ENCODE measurements around the gene RAP2B.

The RAP2B gene

DNA sequence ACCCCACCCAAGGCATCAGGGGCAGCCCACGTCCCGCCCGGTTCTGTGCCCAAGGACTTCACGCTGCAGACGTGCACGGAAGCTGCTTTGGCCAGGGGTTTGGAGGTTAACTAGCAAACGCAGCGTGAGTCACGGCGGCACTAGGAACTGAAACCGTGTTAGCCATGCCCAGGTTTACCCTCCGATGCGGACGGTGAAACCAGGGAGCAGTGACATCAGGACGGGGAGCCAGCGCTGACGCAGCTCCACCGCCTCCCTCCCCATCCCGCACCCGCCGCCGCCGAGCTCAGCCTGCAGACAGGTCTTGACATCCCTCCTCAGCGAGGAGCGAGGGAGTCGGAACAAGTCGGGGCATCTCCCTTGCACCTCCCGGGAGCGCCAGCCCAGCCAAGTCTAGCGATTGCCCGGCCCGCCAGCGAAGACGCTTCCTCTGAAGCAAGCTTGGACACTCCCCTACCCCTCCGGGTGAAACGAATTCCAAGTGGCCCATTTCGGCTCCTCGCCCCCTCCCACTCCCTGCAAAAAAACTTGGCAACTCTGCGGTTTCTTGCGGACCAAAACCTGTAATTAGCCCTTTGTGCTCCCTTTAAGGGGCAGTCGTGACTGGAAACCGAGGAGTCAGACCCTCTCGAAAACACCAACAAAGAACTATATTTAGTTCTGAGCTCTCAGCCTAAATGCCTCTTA, 1.4 kb upstream of the RAP2B start:
- peak; percentile 63 for DNase-seq (ENCODE audit: low spot score)

- DNase-seq (ENCODE audit: low spot score), result peak; percentile 96
Observed at GRCh38 chr3:153161138-153161713, 800 bp upstream of the RAP2B start.

DNA sequence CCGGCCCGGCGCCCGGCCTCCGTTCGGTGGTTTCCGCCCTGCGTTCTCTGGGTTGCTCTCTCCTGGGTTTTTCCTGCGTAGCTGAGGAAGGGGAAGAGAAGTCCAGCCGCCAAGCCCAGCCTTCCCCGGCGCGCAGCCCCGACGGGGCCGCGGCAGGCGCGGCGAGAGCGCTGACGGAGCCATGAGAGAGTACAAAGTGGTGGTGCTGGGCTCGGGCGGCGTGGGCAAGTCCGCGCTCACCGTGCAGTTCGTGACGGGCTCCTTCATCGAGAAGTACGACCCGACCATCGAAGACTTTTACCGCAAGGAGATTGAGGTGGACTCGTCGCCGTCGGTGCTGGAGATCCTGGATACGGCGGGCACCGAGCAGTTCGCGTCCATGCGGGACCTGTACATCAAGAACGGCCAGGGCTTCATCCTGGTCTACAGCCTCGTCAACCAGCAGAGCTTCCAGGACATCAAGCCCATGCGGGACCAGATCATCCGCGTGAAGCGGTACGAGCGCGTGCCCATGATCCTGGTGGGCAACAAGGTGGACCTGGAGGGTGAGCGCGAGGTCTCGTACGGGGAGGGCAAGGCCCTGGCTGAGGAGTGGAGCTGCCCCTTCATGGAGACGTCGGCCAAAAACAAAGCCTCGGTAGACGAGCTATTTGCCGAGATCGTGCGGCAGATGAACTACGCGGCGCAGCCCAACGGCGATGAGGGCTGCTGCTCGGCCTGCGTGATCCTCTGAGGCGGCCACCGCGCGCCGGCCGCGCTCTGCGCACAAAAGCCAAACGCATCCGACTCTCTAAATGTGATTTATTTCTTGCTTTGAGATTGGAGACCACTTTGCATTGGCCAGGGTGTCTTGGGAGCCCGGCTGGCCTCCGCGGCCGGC, 727 bp downstream of the RAP2B start:
- DNase-seq (ENCODE audit: low spot score), result peak; percentile 19

DNA sequence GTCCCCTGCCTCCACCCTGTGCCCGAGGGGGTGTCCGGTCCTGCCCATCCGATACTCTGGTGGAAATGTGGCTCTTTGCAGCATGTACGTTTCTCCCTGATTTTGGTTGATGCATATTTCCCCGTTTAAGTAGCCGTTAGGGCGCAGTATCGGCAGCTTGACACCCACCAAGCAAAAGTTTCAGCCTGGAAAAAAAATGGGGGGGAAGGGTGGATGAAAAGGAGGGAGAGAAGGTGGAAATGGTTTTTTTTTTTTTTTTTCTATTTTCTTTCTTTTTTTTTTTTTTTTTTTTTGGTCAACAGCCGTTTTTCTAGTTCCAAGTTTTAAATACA, 1.3 kb downstream of the RAP2B start:
- DNase-seq (ENCODE audit: low spot score), result peak; percentile 35

DNA sequence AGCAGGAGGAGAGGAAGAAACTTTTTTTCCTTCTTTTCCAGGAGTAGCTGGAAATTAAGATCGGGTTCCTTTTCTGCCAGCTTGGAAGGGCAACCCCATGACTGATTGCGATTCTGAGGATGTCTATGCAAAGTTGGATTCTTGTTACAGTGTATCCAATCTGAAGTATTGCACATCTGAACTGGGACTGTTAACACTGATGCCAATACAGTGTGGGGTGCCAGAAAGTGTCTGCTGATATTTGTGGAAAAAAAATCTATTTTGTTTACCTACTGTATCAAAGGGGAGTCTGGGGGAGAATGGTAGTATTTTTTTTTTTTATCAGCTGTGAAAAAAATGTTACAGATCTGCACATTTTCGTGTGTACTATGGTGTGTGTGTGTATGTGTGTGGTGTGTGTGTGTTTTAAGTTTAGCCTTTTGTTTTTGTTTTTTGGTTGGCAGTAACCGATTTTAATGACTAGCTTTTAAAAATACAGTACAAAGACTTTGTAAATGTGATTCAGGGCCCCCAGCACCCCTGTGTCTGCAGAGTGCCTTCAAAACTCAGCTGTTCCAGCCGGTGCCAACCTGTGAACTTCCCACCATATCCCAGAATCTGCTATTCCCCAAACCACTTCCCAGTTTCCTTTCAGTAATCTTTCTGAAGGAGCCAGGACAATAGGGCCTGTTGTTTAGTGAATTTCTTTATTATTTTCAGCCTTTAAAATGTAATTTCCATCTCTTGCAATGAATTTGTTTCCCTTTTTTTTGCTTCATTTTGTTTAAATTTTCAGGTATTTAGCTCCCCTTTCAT, 1.9 kb downstream of the RAP2B start:
- DNase-seq (ENCODE audit: low spot score), result no peak

GRCh38 chr3:153165261-153165681, 3.2 kb downstream of the RAP2B start:
- peak; percentile 42 for DNase-seq (ENCODE audit: low spot score)

GRCh38 chr3:153166206-153166605, 4.2 kb downstream of the RAP2B start:
- DNase-seq (ENCODE audit: low spot score), result no peak

DNA sequence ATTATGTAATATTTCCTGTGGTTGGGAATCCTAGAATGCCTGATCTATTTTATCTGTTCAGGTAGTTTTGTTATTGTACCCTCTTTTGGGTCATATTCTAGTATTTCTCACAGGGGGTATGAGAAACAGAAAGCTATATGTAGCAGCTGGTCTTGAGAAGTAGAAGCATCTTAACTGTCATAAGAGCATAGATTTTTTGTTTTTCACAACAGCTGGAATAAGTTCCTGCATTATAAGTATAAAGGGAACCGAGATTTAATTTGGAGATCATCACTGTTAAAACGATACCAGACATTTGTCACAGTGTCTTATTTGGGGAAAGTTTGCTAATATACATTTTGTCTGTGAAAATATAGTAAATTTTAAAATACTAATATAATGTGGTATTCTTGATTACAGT, 4.8 kb downstream of the RAP2B start:
- DNase-seq (ENCODE audit: low spot score), result no peak

DNA sequence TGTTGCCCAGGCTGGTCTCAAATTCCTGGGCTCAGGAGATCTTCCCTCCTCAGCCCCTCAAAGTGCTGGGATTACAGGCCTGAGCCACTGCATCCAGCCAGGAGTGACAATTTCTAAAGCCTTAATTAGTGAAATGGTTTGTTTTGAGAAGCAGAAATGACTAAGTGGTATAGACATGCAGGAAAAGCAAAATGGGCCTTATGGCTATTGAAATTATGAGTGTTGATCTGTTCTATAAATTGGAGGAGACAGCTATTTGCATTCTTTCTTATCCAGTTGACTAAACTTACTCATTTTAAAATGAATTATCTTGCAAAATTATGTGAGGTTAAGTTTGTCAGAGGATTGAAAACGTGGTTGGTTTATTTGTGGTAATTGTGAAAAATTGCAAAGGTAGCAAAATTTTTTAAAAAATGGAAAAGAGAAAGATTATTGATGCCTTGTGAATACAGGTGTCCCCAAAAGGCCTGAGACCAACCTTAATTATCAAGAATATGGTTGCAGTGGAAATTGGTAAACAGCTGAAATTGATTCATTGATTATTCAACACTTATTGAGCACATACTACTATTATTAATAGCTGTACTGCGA, 7.9 kb downstream of the RAP2B start:
- DNase-seq (ENCODE audit: low spot score), result no peak

- DNase-seq (ENCODE audit: low spot score), result no peak
Observed at GRCh38 chr3:153171256-153171655, 9.2 kb downstream of the RAP2B start.

DNA sequence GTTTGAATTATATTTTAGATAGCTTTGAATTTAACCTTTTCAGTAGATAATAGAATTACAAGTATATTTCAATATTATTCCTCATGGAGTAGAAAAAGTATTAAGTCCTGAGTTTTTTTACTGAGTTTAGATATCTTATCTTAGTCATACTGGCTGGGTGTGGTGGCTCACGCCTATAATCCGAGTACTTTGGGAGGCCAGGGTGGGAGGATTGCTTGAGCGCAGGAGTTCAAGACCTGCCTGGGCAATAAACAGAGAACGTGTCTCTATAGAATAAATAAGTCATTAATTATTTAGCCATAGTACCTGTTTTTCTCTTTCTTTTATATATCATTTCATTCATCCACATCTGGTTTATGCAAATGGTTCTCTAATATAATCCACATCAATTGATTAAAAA, 9.9 kb downstream of the RAP2B start:
- DNase-seq (ENCODE audit: low spot score), result no peak

DNA sequence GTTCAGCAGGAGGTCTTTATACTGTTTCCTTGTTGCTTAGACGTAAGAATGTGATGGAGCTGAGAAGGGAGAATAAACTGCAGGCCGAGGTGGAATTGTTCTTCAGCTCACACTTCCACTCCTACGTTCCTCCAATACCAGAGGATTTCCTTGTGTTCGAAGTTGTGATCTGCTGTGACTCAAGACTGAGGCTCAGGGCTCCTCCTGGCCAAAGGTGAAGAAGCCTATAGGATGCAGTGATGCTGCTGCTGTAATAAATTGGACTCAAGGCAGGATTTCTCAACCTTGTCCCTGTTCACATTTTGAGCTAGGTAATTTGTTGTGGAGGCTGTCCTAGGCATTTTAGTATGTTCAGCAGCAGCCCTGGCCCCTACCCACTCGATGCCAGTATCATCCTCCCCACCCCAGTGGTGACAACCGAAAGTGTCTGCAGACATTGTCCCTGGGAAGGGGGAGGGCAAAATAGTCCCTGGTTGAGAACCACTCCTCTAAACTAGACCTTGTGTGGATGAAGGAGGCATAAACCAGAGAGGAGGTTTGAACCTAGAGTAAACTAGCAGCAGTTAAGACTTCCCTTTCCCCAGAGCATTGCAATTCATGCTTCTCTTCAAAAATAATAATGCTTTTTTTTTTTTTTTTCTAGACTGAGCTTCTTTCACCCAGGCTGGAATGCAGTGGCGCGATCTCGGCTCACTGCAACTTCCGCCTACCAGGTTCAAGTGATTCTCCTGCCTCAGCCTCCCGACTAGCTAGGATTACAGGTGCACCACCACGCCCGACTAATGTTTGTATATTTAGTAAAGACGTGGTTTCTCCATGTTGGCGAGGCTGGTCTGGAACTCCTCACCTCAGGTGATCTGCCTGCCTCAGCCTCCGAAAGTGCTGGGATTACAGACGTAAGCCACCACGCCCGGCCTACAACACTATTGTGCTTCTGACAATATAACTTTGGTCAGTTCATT, 11.1 kb downstream of the RAP2B start:
- DNase-seq (ENCODE audit: low spot score), result no peak

DNA sequence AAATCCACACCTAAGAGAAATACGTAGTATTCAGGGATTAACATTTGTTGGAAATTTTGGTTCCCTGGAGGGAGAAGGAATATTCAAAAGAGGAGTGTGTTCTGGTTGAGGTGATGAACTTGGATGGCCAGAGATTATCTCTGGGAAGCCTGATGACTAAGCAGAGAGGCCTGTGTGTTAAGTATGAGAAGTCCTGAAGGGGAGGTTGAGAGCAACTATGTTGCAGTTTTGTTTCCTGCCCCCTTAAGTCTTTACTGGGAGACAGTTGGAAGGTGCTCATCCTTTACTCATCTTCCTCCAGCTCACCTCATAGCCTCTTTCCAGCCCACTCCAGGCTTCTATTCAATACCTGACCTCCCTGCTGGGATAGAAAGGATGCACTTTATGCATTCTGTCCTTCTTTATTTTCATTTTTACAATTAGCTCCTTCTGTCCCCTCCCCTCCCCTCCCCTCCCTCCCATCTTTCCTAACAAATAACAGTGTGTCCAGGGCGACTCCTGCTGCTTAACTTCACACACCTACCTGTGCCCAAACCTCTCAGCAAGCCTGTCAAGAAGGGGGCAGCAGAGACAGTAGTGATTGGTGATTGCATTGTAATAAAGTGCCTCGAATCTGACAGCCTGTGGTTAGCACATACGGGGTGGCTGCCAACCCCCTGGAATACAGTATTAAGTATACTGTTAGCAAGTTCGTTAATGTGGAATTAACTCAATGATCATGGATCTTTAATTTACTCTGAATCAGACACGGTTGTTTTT, 11.9 kb downstream of the RAP2B start:
- no peak for DNase-seq (ENCODE audit: low spot score)

- DNase-seq (ENCODE audit: low spot score), result no peak
Observed at GRCh38 chr3:153176197-153176596, 14.2 kb downstream of the RAP2B start.

- DNase-seq (ENCODE audit: low spot score), result no peak
Observed at GRCh38 chr3:153180860-153181372, 18.9 kb downstream of the RAP2B start.

GRCh38 chr3:153182501-153183293, 20.7 kb downstream of the RAP2B start:
- no peak for DNase-seq (ENCODE audit: low spot score)

- no peak for DNase-seq (ENCODE audit: low spot score)
Observed at GRCh38 chr3:153190923-153191322, 28.9 kb downstream of the RAP2B start.

GRCh38 chr3:153192327-153192726, 30.3 kb downstream of the RAP2B start:
- no peak for DNase-seq (ENCODE audit: low spot score)

Measured in pons (tissue), 1 donor.